A673 (cell line): ENCODE data around the gene TRAPPC6A.

Source experiments
- CTCF ChIP-seq: fragments of 300-800, 200-600 bp; sonication (generic); conservative IDR thresholded peaks from 2 replicates; pipeline ENCODE4 v1.5.1; 2017; ENCODE audit warnings: low read depth, mild to moderate bottlenecking, antibody characterized with exemption, low read length, moderate library complexity, mixed read lengths
- EZH2 ChIP-seq: fragments of 200-600 bp; sonication (generic); IDR thresholded peaks from 2 replicates; pipeline ENCODE4 v1.6.1; 2017; ENCODE audit warnings: borderline replicate concordance, low read depth, mild to moderate bottlenecking, mixed read lengths, antibody characterized with exemption, low read length; ENCODE audit not compliant: poor library complexity, severe bottlenecking

- no peak for TF ChIP-seq EZH2
- no peak for TF ChIP-seq CTCF
Measured at GRCh38 chr19:45172611-45173208, 5.3 kb downstream of the TRAPPC6A start.
